Activated T-helper 1 cell treated with Interleukin-2 at 50 U/mL for 16 hours (primary cell): ENCODE measurements around the gene CEP112.

Experiments
- DNase-seq: peaks from one replicate; pipeline ENCODE4 v3.0.0-alpha.2; 2020; ENCODE audit warnings: low read depth

The CEP112 gene

DNA sequence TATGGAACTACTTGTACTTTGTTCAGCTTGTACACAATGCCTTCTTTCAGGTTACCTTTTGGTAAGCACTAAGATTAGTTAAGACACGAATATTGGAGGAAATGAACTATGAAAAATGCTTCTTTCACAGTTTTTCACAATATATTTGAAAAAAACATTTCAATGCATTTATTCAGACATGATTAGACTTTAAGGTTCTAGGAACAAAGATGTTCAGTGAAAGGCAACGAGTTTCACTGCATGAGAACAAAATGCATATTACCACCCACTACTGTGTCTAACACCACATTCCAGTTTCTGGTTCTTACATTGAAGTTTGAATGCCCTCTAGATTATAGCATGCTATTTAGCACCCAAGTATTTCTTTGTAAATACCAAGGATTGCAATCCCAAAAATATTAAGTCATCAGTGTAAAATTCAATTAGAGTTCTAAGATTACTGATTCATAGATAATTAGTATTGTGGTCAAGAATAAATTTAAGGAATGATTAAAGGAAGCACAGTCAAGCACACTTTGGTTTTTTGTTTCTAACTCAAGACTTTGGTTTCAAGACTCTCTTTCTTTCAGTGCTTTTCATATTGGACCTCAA, 261.7 kb downstream of the CEP112 start:
- DNase-seq = no peak

DNA sequence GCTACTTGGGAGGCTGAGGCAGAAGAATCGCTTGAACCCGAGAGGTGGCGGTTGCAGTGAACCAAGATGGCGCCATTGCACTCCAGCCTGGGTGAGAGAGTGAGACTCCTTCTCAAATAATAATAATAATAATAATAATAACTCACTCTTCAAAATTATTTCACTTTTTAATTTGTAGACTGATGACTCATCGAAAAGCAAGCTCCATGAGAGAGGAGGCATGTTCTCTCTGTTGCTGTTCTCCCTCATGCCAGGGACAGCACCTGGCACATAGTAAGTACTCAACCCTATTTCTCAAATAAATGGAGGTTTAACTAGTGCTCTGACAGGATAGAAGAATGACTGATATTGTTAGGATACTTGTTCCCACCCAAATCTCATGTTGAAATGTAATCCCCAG, 265.3 kb downstream of the CEP112 start:
- DNase-seq = no peak

DNA sequence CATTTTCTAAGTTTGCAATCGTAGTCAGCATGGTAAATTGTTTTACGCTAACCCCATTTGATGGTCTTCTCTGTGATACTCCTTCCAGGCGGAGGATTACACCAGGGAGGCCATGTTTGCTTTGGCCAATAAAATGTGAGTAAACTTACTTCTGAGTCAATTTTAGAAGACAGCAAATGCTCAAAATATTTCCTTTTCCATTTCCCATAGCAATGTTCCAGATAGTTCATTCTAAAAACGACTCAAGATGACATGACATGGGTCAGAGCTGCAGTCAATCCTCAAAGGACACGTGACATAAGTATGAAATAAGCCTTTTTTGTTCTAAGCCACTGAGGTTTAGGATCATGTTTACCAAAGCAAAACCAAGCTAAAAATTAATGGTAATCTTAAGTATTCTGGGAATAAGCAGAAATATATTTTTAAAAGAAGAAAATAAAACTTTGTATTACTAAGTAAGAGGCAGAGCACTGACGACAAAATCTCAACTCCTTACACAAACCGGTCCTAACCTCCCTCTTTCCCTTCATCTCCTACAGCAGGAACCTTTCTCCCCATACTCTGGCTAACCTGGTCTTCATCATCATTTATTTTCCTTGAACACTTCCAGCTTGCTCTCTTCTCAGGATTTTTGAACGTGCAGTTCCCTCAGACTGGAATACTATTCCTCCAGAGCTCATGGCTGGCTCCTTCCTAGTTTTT, 266.2 kb downstream of the CEP112 start:
- DNase-seq = no peak

DNA sequence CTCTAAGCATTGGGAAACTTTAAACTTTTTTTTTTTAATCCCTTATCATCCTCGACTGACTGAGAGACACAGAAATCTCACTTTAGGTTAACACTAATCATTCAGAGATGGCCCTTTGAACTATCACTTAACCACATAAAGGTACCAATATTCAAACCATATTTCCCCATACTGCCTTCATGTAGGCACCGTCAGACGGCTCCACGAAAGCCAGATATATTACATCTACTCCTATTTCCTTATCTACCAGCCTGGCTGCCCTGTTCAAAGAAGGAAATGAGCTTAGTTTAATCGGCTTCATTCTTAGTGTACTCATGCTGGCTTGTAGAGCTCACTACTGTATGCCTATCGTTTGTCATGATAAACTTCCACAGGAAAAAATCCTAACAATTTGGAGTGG, 270.9 kb downstream of the CEP112 start:
- DNase-seq = no peak

DNA sequence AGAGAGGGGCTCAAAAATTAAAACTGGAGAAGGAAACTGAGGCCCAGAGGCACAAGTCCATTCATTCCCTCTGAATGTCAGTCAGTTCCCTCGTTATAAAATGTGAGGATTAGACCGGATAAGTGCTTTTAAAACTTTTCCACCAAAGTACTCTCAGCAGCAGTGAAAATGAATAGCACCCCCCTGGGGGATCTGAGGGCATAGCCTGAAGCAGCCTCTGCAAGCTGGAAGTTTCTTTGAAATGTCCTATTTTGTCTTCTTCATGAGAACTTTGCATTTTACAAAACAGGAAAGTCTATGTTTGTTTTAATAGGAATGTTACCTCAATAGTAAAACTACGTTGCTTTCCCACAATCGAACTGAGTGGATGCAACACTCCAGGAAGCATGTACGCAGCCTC, 273.0 kb downstream of the CEP112 start:
- no peak for DNase-seq

DNA sequence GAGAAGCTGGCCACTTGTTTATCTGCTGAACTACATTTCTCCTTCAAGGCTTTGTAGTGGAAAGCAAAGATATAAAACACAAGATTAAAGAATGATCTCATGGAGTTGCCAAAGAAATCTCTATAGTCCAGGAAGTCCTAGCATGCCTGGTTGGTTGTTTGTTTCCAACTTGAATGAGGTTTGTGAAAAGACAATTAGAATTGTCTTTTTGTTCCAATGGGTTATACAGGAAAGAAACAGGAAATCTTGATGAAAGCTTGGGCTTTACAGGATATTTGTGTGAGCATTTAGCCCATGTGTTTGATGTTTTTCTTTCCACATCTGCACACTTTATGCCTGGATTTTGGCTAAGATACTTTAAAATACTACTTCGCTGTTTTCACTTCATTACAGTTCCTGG, 273.4 kb downstream of the CEP112 start:
- no peak for DNase-seq

DNA sequence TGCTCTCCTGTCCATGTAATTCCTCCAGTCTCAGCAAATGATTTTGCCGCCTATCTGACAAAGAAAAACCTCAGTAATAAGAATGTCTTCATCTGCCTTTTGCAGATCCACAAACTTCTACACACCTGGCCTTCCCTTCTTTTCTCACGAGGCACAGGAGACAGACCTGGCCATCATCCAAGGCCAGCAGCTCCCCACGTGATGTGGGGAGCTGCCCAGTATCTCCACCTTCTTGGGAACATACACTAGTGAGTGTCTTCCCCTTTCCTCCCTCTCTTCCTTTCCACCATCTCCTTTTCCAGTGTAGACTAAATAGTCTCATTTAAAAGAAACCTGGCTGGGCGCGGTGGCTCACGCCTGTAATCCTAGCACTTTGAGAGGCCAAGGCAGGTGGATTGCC, 274.4 kb downstream of the CEP112 start:
- no peak for DNase-seq

DNA sequence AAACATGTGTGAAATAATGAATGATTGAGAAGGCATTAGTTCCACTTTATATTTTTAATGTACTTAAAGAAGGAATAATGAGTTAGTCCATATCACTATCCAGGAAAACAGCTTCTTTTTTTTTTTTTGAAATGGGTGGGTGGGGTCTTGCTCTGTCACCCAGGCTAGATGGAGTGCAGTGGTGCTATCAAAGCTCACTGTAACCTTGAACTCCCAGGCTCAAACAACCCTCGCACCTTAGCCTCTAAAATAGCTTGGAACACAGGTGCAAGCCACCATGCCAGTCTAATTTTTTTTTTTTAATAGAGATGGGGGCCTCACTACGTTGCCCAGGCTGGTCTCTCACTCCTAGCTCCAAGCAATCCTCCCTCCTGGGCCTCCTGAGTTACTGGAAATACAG, 275.5 kb downstream of the CEP112 start:
- no peak for DNase-seq

DNA sequence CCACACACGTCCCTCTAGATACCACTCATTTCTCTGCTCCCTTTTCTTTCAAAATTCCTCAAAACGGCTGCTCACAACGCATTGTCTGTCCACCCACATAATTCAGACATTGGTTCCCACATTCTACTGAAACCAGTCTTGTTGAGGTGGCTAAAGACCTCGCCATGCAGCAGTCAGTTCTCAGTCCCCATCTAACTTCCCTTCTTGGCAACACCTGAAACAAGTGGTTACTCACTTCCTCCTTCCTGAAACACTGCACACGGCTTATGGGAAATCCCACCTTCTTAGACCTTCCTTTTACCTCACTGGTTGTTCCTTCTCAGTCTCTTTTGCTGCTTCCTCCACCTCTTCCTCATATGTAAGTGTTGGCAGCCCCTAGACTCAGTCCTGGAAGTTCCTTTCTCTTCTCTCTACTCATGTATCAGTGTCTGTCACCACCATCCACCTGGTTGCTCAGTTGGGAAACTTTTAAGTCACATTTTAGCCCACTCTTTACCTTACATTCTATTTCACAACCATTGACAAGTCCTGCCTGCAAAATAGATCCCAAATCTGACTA, 277.1 kb downstream of the CEP112 start:
- DNase-seq = no peak

DNA sequence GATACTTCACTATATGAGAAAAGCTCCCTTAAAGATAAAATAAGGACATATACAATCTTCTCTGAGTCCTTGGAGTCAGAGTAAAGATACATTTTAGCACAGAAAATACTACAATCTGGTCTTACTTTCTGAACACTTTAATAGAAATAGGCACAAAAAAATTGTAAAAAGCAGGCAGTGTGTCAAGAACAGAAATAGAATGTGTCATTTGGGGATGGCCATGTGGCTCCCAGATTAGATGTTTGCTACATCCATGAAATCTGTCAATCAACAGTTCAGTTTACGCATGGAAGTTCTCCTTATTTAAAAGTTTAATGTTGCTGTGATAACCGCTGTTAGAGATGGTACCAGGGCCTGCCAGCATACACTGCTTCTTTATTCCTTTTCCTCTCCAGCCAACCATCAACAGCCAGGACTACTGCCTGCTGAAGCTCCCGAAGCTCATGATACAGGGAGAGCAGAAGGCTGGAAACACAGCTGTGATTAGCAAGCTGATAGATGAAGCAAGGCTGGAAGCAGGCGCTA, 278.5 kb downstream of the CEP112 start:
- no peak for DNase-seq

DNA sequence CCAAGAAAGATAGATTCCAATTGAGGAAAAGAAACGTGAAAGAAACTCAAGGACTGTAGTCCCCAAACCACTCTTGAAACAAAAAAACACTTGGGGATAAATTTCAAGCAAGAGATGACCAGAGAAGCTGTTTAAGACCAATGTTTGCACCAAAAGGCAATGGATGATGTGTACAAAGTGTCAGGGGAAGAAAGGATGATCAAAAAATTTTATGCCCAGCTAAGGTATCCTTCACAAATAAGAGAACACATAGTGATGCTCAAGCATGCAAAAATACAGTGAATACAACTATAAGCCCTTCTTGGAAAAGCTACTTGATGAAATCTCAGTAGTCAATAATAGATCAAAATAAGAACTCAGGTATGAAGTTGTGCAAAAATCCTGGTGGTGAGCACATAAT, 281.1 kb downstream of the CEP112 start:
- no peak for DNase-seq

DNA sequence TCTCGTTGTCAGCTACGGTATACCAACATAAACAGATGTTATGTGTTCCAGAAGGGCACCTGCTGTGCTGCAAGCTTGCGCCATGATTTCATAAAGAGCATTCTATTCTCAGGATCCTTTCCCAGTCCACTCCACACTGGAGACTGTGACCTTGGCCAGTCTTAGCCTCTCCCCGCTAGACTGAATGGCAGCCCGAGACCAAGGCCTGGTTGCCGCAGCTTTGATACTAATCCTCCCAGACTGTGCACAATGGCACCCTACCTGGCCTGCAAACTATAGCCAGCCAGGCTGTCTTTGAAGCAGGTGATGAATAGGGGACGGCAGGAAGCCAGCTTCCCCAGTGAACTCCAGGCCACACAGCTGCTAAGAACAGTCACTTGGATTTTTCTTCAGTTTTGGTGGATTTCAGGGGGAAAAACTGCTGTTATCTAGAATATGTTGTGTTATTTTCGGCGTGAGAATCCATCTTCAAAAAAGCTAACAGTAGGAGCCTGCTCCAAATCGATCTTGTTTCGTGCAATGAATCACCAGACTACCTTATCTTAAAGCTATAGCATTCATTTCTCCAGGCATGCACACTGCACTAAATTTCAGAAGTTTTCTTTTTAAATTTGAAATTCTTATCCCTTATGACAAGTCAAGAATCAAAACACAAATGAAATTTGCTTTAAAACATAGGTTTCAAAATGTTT, 289.0 kb downstream of the CEP112 start:
- no peak for DNase-seq

DNA sequence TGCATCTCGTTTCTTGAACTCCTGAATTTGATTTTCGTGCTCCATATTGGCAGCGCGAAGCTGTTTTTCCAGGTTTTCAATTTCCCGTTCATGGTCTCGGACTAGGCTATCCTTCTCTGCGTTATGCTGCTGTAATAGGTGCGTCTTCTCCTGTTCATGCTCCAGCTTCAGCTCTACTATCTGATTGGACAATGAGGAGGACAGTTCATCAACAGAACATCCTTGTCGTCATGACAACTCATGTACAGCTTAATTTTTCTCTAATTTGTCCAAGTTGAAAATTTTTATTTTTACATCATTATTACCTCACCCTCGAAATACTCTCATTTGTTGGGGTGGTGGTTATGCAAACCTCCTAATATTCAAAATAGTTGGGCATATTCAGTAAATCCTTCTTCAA, 289.8 kb downstream of the CEP112 start:
- DNase-seq = no peak

DNA sequence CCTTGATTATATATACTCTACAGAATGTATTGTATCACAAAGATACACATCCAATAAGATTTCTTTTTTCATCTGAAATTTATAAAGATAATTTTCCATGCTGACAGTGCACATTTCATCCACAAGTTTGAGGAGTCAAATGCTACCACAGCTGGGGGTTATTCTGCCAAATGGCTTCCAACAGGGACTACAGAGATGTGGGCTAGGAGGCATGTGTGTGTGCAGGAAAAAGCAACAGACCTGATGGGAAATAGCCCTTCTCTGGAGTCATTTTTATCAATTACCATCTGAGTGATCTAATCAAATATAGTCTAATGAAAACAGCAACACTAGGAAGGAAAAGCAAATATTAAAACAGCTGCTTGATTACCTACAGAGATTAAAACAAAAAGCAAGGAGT, 290.5 kb downstream of the CEP112 start:
- no peak for DNase-seq

DNA sequence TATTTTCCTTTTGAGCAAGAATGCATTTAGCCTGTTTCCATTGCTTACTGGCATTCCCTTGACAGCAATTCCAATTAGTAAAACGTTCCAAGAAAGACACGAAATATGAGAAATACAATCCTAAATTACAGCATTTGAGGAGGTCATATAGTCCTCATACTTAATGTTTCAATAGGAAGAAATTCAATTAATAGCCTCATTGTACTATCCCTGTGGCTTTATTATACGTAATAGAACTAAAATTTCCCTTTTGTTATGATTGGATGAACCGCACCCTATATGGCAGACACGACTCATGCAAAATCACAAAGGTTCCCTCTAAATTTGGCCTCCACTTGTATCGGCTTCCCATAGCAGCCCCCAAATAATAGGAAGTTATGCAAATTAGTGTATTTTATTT, 291.7 kb downstream of the CEP112 start:
- DNase-seq = no peak

DNA sequence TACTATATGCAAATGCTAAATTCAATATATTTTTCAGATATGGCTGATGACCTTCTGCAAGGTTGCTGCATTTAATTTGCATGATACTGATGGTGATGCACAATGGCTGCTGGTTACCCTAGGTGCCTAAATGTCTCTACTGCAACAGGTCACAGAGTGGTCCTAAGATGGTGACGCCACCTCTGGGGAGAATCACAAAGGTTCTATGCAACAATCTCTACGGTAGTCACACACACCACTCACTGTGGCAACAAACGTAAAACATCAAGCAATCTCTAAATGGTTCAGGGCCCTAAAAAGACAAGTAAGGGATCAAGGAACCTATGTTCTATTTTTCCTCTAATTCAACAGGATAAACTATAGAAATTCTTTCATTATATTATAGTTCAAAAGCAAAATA, 293.3 kb downstream of the CEP112 start:
- no peak for DNase-seq

DNA sequence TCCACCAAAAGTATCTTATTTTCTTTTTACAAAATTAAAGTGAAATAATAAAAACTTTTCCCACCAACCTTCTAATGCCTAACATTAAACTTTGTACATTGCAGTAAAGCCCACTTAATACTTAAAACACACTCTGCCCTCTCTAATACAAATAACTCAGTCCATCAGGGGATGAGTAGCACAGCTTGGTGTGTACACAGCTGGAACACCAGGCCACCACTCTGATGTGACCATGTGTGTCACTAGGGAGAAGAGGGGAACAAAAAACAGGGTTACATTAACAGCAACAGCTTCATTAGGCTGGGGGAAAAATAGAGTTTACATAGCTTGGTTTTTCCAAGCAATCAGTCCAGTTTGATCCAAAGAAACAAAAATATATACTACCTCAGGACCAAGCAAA, 295.0 kb downstream of the CEP112 start:
- no peak for DNase-seq

DNA sequence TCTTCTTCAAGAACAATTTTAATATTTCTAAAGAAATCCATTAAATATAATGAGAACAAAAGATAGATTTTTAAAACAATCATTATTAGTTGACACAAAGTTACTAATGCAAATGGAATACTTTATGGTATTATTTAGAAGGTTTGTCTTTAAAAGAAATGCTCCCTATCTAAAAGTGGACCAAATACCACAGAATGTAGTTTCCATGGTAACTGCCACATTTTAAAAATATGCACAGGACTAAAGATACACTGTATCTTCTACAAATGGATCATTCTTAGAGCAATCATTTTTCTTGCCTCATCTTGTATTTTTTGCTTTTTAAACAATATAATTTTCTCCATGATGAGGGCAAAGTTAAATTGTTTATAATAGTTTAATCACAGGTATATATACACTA, 296.0 kb downstream of the CEP112 start:
- no peak for DNase-seq

DNA sequence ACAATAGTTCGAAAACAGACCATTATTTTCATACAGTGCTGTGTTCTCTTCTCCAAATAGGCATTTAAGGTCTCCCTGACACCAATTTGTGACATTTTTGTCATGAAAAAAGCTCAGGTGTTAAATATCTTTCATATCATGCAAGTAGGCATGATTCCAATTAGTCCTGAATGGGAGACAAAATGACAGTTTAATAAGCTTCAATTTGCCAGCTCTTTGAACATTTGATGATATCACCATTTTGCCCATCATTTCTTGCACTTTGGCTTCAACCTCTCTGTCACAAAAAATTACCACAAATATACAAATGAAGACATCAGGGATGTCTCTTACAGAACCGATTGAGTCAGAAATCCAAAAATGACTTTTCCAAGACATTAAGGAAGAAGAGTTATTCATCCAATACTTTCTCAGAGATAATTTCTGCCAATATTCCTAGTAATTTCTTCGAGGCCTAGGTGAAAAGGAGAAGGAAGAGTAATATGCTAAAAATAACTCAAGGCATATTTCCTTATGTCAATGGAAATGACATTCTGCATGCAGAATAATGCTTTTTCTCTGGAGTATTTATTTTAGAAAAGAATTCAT, 298.1 kb downstream of the CEP112 start:
- no peak for DNase-seq

DNA sequence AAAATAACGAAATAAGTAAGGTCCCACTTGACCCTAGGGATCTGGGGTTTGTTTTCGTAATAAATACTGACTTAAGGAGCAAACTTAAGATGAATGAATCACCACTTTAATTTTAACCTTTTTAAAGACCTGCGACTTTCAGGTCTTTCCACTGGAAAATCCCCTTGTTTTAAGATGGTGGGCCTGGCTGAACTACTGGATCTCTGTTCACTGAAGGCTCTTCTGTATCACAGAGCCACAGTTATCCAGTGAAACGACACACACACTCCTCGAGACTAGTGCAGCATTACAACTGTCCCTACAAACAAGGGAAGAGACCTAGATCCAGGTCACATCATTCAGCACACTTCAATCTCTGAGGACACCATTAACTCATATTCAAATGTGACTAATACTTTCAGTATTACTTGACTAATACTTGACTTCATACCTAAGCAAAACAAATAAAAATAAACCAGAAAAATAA, 299.0 kb downstream of the CEP112 start:
- DNase-seq = no peak

DNA sequence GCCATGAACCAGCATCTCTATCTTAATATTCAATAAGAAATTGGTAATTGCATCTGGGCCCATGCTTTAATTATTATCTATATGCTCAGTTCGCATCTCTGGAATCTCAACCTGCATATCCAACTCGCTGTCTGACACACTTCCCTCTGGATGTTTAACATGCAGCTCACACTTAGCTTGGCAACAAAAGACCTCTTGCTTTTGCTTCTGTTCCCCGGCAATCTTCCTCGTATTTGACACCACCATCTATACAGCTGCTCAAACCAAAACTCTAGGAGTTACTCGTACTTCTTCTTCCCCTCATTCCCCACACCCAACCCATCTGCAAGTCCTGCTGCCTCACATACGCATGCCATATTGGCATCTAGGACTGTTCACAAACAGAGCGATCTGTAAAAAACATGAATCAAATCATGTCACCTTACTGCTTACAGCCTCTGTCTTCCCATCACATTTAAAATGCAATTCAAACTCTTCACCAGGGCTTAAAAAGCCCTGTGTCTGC, 300.6 kb downstream of the CEP112 start:
- DNase-seq = no peak

DNA sequence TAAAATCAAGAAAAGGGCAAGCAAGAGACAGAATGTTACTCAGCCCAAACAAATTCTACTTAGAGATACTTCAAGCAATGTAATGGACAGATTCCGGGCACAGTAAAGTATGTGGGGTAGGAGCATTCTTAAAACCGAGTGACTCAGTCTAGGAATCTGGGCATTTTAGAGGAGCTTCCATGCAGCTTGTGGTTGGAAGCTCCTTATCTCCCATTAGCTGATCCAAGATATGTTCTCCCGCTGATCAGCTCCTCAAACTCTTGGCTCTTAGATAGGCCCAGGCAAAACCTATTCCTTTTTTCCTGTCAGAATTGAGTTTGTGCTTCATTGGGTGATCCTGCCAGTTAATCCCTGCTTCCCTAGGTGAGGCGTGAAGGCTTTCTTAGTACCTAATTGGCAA, 303.3 kb downstream of the CEP112 start:
- no peak for DNase-seq
